HEK293 (cell line): ENCODE data around the gene TUFM.

Experiments used
- ELK4 ChIP-seq: IDR thresholded peaks from 2 replicates; pipeline ENCODE4 v1.6.1; 2011; ENCODE audit warnings: mild to moderate bottlenecking, low read depth, low read length, borderline replicate concordance
- FEZF1 ChIP-seq: fragments of 450-650 bp; formaldehyde crosslinking; IDR thresholded peaks from 2 replicates; pipeline ENCODE4 v1.5.1; 2016; ENCODE audit warnings: missing biosample characterization, missing genetic modification characterization
- HOXC10 ChIP-seq: sonication (generic); formaldehyde crosslinking; IDR thresholded peaks from 2 replicates; pipeline ENCODE4 v1.8.1; 2023; ENCODE audit warnings: mild to moderate bottlenecking, missing genetic modification reagents
- KLF1 ChIP-seq: fragments of 450-650 bp; formaldehyde crosslinking; IDR thresholded peaks from 2 replicates; pipeline ENCODE4 v1.5.1; 2016; ENCODE audit warnings: missing biosample characterization, missing genetic modification characterization
- KLF7 ChIP-seq: fragments of 450-650 bp; formaldehyde crosslinking; IDR thresholded peaks from 2 replicates; pipeline ENCODE4 v1.5.1; 2016; ENCODE audit warnings: missing biosample characterization, missing genetic modification characterization, borderline replicate concordance
- MEIS1 ChIP-seq: sonication (generic); formaldehyde crosslinking; IDR thresholded peaks from 2 replicates; pipeline ENCODE4 v1.8.1; 2022; ENCODE audit warnings: missing genetic modification reagents, mild to moderate bottlenecking, borderline replicate concordance
- SP3 ChIP-seq: fragments of 450-650 bp; formaldehyde crosslinking; IDR thresholded peaks from 2 replicates; pipeline ENCODE4 v1.5.1; 2016; ENCODE audit warnings: missing biosample characterization, missing genetic modification characterization
- ZBTB48 ChIP-seq: fragments of 450-650 bp; formaldehyde crosslinking; IDR thresholded peaks from 2 replicates; pipeline ENCODE4 v1.5.1; 2016; ENCODE audit warnings: missing biosample characterization, missing genetic modification characterization
- ZBTB49 ChIP-seq: fragments of 450-650 bp; formaldehyde crosslinking; IDR thresholded peaks from 2 replicates; pipeline ENCODE4 v1.5.1; 2016; ENCODE audit warnings: missing biosample characterization, missing genetic modification characterization, low read depth
- ZNF146 ChIP-seq: fragments of 450-650 bp; formaldehyde crosslinking; IDR thresholded peaks from 2 replicates; pipeline ENCODE4 v1.5.1; 2016; ENCODE audit warnings: missing biosample characterization, missing genetic modification characterization
- ZNF155 ChIP-seq: fragments of 450-650 bp; formaldehyde crosslinking; IDR thresholded peaks from 2 replicates; pipeline ENCODE4 v1.5.1; 2016; ENCODE audit warnings: missing biosample characterization, missing genetic modification characterization
- ZNF174 ChIP-seq: fragments of 450-650 bp; formaldehyde crosslinking; IDR thresholded peaks from 2 replicates; pipeline ENCODE4 v1.5.0; 2017; ENCODE audit warnings: missing biosample characterization, mild to moderate bottlenecking, missing genetic modification characterization
- ZNF214 ChIP-seq: fragments of 450-650 bp; formaldehyde crosslinking; IDR thresholded peaks from 2 replicates; pipeline ENCODE4 v1.5.1; 2017; ENCODE audit warnings: missing biosample characterization, mild to moderate bottlenecking, missing genetic modification characterization, borderline replicate concordance
- ZNF223 ChIP-seq: fragments of 450-650 bp; formaldehyde crosslinking; IDR thresholded peaks from 2 replicates; pipeline ENCODE4 v1.5.1; 2016; ENCODE audit warnings: missing biosample characterization, missing genetic modification characterization
- ZNF274 ChIP-seq, 2 experiments: fragments of 200-500 bp in 1 of 2; fragments of 450-650 bp in 1 of 2; sonication (Bioruptor generic) in 1 of 2; formaldehyde crosslinking in 1 of 2; IDR thresholded peaks; 2 replicates each; pipeline versions ENCODE4 v1.5.1 to v1.6.1; 2014 to 2016; ENCODE audit warnings: borderline replicate concordance in 1 of 2, inconsistent platforms in 1 of 2, low read length in 1 of 2, missing biosample characterization in 1 of 2, missing genetic modification characterization in 1 of 2
- ZNF280C ChIP-seq: fragments of 450-650 bp; formaldehyde crosslinking; IDR thresholded peaks from 2 replicates; pipeline ENCODE4 v1.5.1; 2016; ENCODE audit warnings: missing biosample characterization, missing genetic modification characterization
- ZNF311 ChIP-seq: fragments of 450-650 bp; formaldehyde crosslinking; IDR thresholded peaks from 2 replicates; pipeline ENCODE4 v1.5.1; 2017; ENCODE audit warnings: missing biosample characterization, missing genetic modification characterization, borderline replicate concordance
- ZNF354C ChIP-seq: fragments of 450-650 bp; formaldehyde crosslinking; IDR thresholded peaks from 2 replicates; pipeline ENCODE4 v1.5.1; 2016; ENCODE audit warnings: missing biosample characterization, missing genetic modification characterization, low read depth, borderline replicate concordance
- ZNF416 ChIP-seq: fragments of 450-650 bp; formaldehyde crosslinking; IDR thresholded peaks from 2 replicates; pipeline ENCODE4 v1.5.1; 2016; ENCODE audit warnings: missing biosample characterization, missing genetic modification characterization
- ZNF544 ChIP-seq: fragments of 450-650 bp; formaldehyde crosslinking; IDR thresholded peaks from 2 replicates; pipeline ENCODE4 v1.5.0; 2017; ENCODE audit warnings: missing biosample characterization, missing genetic modification characterization
- ZNF560 ChIP-seq: fragments of 450-650 bp; formaldehyde crosslinking; IDR thresholded peaks from 2 replicates; pipeline ENCODE4 v1.5.1; 2017; ENCODE audit warnings: missing biosample characterization, missing genetic modification characterization, borderline replicate concordance
- ZNF580 ChIP-seq: fragments of 450-650 bp; formaldehyde crosslinking; IDR thresholded peaks from 2 replicates; pipeline ENCODE4 v1.5.1; 2016; ENCODE audit warnings: missing biosample characterization, missing genetic modification characterization
- ZNF585B ChIP-seq: fragments of 450-650 bp; formaldehyde crosslinking; IDR thresholded peaks from 2 replicates; pipeline ENCODE4 v1.5.1; 2016; ENCODE audit warnings: missing biosample characterization, missing genetic modification characterization
- ZNF629 ChIP-seq: fragments of 450-650 bp; formaldehyde crosslinking; IDR thresholded peaks from 2 replicates; pipeline ENCODE4 v1.5.1; 2017; ENCODE audit warnings: missing biosample characterization, missing genetic modification characterization
- ZNF692 ChIP-seq: fragments of 450-650 bp; formaldehyde crosslinking; IDR thresholded peaks from 2 replicates; pipeline ENCODE4 v1.5.1; 2016; ENCODE audit warnings: missing biosample characterization, missing genetic modification characterization
- ZNF701 ChIP-seq: fragments of 450-650 bp; formaldehyde crosslinking; IDR thresholded peaks from 2 replicates; pipeline ENCODE4 v1.5.1; 2016; ENCODE audit warnings: missing biosample characterization, missing genetic modification characterization
- ZNF747 ChIP-seq: fragments of 450-650 bp; formaldehyde crosslinking; IDR thresholded peaks from 2 replicates; pipeline ENCODE4 v1.5.1; 2016; ENCODE audit warnings: missing biosample characterization, missing genetic modification characterization
- ZSCAN16 ChIP-seq: fragments of 450-650 bp; formaldehyde crosslinking; IDR thresholded peaks from 2 replicates; pipeline ENCODE4 v1.5.1; 2016; ENCODE audit warnings: missing biosample characterization, missing genetic modification characterization
- ZSCAN18 ChIP-seq: fragments of 450-650 bp; formaldehyde crosslinking; IDR thresholded peaks from 2 replicates; pipeline ENCODE4 v1.5.1; 2016; ENCODE audit warnings: missing biosample characterization, missing genetic modification characterization

The TUFM gene

GRCh38 chr16:28826141-28826540, 20.0 kb downstream of the TUFM start (continued):
- TF ChIP-seq ZNF701, result no peak
- TF ChIP-seq ZNF223, result no peak
- TF ChIP-seq MEIS1, result no peak
- no peak for TF ChIP-seq ZNF560 (tag by site-specific recombination)
- no peak for TF ChIP-seq ZNF280C (tag by site-specific recombination)
- no peak for TF ChIP-seq SP3 (tag by site-specific recombination)
- TF ChIP-seq ZNF692 (tag by site-specific recombination), result peak; percentile 47; the same call in 1 of the 2 replicates
- no peak for TF ChIP-seq ZNF174 (tag by site-specific recombination)
- TF ChIP-seq ZNF585B (tag by site-specific recombination), result no peak
- TF ChIP-seq ZBTB48 (tag by site-specific recombination), result no peak
- TF ChIP-seq ZNF416 (tag by site-specific recombination), result no peak
- no peak for TF ChIP-seq ZNF747 (tag by site-specific recombination)
- no peak for TF ChIP-seq ZSCAN16 (tag by site-specific recombination)
- TF ChIP-seq KLF1 (tag by site-specific recombination), result no peak
- TF ChIP-seq ZNF629 (tag by site-specific recombination), result 0 out of 2 replicates have a peak, but pooled peaks have one; percentile 31
- TF ChIP-seq ZNF146 (tag by site-specific recombination), result no peak
- TF ChIP-seq ZNF274 (IDR thresholded peaks at IDR 0.05; ENCODE audit: low read length), result no peak
- TF ChIP-seq ZNF274 (tag by site-specific recombination; IDR thresholded peaks at IDR 0.05; ENCODE audit: borderline replicate concordance), result no peak
- no peak for TF ChIP-seq ZNF580
- TF ChIP-seq HOXC10 (CRISPR knock-in tag), result no peak
- no peak for TF ChIP-seq ZNF544 (tag by site-specific recombination)
- TF ChIP-seq ZNF354C (tag by site-specific recombination), result no peak
- TF ChIP-seq ZSCAN18 (tag by site-specific recombination), result no peak
- TF ChIP-seq KLF7, result no peak
- no peak for TF ChIP-seq ZBTB49 (tag by site-specific recombination)
- TF ChIP-seq FEZF1, result no peak
- no peak for TF ChIP-seq ELK4
- no peak for TF ChIP-seq ZNF311
- no peak for TF ChIP-seq ZNF214 (tag by site-specific recombination)
- TF ChIP-seq ZNF155 (tag by site-specific recombination), result no peak
